Right atrium auricular region (tissue), 2 donors: ENCODE results near the gene RXFP1. TPM values are rescaled to one million over a fixed set of nuclear protein-coding genes. Genes with fewer than 3 reads are reported as not detected.

Source experiments
- DNase-seq: peaks from one replicate; pipeline ENCODE4 v3.0.0-alpha.2; 2019; ENCODE audit warnings: low spot score
- H3K27ac ChIP-seq, 2 donors: fragments of 200-600 bp; sonication (generic); 1 replicate in 1 of 2; 2 replicates in 1 of 2; pipeline ENCODE4 v1.5.1; 2016 to 2019
- H3K27me3 ChIP-seq, 2 donors: fragments of 200-600 bp; sonication (generic); one replicate each; pipeline versions ENCODE4 v1.5.1 to v1.6.0; 2017 to 2019
- H3K36me3 ChIP-seq: fragments of 200-600 bp; sonication (generic); one replicate; pipeline ENCODE4 v1.5.1; 2016
- H3K4me1 ChIP-seq, 2 donors: fragments of 200-600 bp; sonication (generic); one replicate each; pipeline versions ENCODE4 v1.5.1 to v1.6.0; 2017 to 2019
- H3K4me3 ChIP-seq, 2 donors: fragments of 200-600 bp; sonication (generic); 1 replicate in 1 of 2; 2 replicates in 1 of 2; pipeline ENCODE4 v1.5.1; 2017 to 2019; ENCODE audit warnings: mild to moderate bottlenecking in 1 of 2, moderate library complexity in 1 of 2
- H3K9me3 ChIP-seq, 2 donors: fragments of 200-600 bp; sonication (generic); one replicate each; pipeline ENCODE4 v1.5.1; 2019
- total RNA-seq, 2 donors: library from RNA; depleted of rRNA; stranded (reverse); fragments of >200 nt; gene quantifications; one replicate each; pipeline ENCODE4 v1.1.0, GENCODE V29; 2016
- TF ChIP-seq, protein P1 (sequence below), 2 donors: fragments of 200-600 bp; sonication (generic); IDR thresholded peaks; one replicate each; pipeline ENCODE4 v1.5.1; 2019; ENCODE audit warnings: antibody characterized with exemption in 2 of 2

RXFP1 gene
- total RNA-seq, 2 donors from 2014 or later, result not detected

DNA sequence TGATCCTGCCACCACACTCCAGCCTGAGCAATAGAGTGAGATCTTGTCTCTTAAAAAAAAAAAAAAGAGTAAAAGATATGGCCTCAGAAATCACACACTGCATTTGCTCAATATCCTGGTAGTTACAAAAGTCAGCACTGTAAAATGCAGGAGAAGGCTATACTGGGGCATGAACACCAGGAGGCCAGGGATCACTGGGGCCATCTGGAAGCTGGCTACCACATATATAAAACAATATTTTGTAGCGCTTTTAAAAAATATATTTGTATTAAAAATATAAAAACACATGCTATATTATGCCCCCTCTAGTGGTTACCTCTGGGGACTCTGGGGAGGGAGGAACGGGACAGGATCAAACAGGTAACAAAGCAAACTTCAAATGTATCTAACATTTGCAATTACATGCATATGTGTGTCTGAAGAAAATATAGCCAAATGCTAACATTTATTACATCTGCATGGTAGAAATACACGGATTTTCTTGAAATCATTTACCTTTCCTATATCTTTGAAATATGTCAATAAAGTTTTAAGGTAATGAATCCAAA is 146.0 kb downstream of the RXFP1 start:
- no peaks in the 10 kb centered on the region for H3K9me3 ChIP-seq

GRCh38 chr4:158669310-158669709 is 147.6 kb downstream of the RXFP1 start:
- Histone ChIP-seq H3K9me3 (no peaks in the 10 kb centered on the region), H3K27me3 (no peaks in the 10 kb centered on the region), H3K4me3 (no peak overlapping the region), H3K27ac (no peak overlapping the region), H3K36me3 (no peaks in the 10 kb centered on the region), H3K4me1 (peaks cover 0 to 28% of the 10 kb centered on the region in 2 donors)
- no peak for DNase-seq
- TF ChIP-seq, protein P1, sequence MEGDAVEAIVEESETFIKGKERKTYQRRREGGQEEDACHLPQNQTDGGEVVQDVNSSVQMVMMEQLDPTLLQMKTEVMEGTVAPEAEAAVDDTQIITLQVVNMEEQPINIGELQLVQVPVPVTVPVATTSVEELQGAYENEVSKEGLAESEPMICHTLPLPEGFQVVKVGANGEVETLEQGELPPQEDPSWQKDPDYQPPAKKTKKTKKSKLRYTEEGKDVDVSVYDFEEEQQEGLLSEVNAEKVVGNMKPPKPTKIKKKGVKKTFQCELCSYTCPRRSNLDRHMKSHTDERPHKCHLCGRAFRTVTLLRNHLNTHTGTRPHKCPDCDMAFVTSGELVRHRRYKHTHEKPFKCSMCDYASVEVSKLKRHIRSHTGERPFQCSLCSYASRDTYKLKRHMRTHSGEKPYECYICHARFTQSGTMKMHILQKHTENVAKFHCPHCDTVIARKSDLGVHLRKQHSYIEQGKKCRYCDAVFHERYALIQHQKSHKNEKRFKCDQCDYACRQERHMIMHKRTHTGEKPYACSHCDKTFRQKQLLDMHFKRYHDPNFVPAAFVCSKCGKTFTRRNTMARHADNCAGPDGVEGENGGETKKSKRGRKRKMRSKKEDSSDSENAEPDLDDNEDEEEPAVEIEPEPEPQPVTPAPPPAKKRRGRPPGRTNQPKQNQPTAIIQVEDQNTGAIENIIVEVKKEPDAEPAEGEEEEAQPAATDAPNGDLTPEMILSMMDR (IDR thresholded peaks at IDR 0.05), result no peak

More for the DNA sequence above, 146.0 kb downstream of the RXFP1 start:
- DNase-seq, result no peak
- TF ChIP-seq, protein P1 (IDR thresholded peaks at IDR 0.05), result peak; percentile 16 to 54
- Histone ChIP-seq H3K36me3 (no peaks in the 10 kb centered on the region), H3K27me3 (no peaks in the 10 kb centered on the region), H3K4me1 (peaks cover 0 to 12% of the 10 kb centered on the region in 2 donors), H3K27ac (no peak overlapping the region), H3K4me3 (no peak overlapping the region)

- TF ChIP-seq, protein P1 (IDR thresholded peaks at IDR 0.05), result no peak
- Histone ChIP-seq H3K4me3 (peak overlapping the region; percentile 84 to 85), H3K4me1 (peaks cover 0 to 28% of the 10 kb centered on the region in 2 donors), H3K27ac (peak overlapping the region; percentile 98 to 99), H3K27me3 (no peaks in the 10 kb centered on the region), H3K36me3 (no peaks in the 10 kb centered on the region), H3K9me3 (no peaks in the 10 kb centered on the region)
- DNase-seq, result peak; percentile 71
Measured at GRCh38 chr4:158670975-158671664, 149.4 kb downstream of the RXFP1 start.

DNA sequence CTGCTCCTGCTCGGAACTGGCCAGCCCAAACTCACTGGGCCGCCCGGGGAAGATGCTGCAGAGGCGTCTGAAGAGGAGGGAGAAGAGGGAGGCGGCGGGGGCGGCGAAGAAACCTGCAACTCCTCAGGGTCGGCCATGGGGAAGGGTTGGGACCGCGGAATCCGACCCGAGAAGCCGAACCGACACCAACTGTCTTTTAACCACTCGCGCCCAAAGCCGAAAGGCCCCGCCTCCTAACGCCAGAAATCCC is 149.9 kb downstream of the RXFP1 start, which contains the start of gene C4orf46:
Gene C4orf46, minus strand, starts transcription at position 223 of the 250 bp plus-strand sequence. Its CDS starts 86 bp downstream, at position 137.
- DNase-seq, result no peak
- Histone ChIP-seq H3K36me3 (no peaks in the 10 kb centered on the region), H3K9me3 (no peaks in the 10 kb centered on the region), H3K27me3 (no peaks in the 10 kb centered on the region), H3K4me3 (peak within 1 kb of the TSS; percentile 84 to 85), H3K4me1 (peaks cover 0 to 28% of the 10 kb centered on the region in 2 donors), H3K27ac (peak within 1 kb of the TSS; percentile 98 to 99)
- TF ChIP-seq, protein P1 (IDR thresholded peaks at IDR 0.05), result no peak

DNA sequence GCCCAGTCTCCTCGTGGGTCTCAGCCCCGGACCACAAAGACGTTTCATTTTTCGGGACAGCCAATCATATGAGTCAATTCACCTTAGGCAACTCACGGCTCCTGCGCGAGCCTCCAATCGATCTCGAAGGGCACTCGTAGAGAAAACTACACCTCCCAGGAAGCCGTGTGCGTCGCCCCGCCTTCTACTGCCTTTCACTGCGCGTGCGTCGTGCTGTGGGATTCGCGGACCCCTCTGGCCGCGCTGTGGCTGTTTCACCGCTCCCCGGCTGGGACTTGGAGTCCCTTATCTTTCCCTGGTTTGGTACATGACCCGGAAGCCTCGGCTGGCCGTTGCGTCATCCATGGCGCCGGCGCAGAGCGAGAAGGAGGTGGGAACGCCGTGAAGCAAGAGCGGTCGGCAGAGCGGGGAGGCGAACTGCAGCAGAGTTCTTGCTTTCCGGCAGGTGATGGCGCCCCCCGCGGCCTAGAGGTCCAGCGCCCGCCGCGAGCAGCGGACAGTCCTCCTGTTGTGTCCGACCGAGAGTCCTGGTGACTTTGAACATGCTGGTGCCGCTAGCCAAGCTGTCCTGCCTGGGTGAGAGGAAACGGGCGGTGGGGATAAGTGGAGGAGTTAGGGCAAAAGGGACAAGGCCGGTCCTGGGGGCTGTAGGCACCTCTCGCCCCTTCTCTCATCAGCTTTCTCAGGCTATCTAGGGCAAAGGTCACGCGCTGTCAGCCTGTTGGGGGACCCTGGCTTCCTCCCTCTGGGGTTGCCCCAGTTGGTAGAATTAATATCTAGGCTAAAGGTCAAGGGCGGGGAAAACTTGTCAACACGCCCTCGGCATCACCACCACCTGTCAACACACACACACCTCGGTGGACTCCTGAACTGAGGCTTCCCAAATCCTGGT is 150.5 kb downstream of the RXFP1 start, which contains the start of gene ETFDH:
Gene ETFDH, plus strand, starts transcription at position 382 of the 892 bp plus-strand sequence. Its CDS starts 161 bp downstream, at position 543.
- Histone ChIP-seq H3K27ac (peak within 1 kb of the TSS; percentile 98 to 99), H3K9me3 (no peaks in the 10 kb centered on the region), H3K36me3 (no peaks in the 10 kb centered on the region), H3K4me3 (peak within 1 kb of the TSS; percentile 84 to 85), H3K27me3 (no peaks in the 10 kb centered on the region), H3K4me1 (peaks cover 0 to 28% of the 10 kb centered on the region in 2 donors)
- DNase-seq, result peak; percentile 99
- TF ChIP-seq, protein P1 (IDR thresholded peaks at IDR 0.05), result peak; percentile 56 to 72
